HG02610 (cell line): ENCODE results near the gene WFDC12.

Experiments used
- ATAC-seq: cut with Tn5 transposase; IDR thresholded peaks from one replicate; pipeline ENCODE4 v1.9.1; 2021; ENCODE audit warnings: mild to moderate bottlenecking, moderate library complexity; ENCODE audit not compliant: unreplicated experiment

WFDC12 gene

DNA sequence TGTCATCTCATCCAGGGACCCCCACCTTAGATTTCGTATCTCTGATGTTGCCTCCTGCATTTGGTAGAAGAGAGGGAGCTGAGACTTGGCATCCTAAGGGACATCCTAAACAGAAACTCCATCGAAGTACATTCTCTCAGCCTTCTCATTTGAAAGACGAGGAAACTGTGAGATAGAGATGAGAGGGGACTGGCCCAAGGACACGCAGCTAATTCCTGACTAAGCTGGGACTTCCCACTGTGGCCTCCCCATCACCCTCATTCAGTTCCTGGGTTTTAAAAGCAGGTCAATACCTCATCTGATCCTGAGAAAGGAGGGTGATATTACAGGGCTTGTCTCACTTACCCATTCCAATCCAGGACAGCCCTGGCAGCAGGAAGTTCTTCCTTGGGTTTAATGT, 8.4 kb downstream of the WFDC12 start:
- no peak for ATAC-seq

DNA sequence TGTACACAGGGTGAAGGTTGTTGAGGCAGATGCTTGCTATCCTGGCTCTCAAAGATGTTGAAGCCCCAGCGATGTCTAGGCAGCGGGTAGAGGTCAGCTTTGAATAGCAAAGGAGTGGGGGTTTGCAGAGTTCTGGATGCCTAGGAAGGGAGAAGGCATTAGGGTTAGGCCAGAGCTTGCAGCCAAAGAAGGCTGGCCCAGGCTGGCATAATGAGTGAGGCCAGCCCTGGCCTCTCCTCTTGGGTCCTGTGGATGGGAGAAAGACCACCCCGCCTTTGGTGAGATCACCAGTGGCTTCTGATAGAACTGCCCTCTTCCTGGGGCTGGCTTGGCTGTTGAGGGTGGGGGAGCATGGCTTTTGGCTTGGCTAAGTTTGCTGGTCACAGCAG, 8.9 kb downstream of the WFDC12 start:
- ATAC-seq: no peak

DNA sequence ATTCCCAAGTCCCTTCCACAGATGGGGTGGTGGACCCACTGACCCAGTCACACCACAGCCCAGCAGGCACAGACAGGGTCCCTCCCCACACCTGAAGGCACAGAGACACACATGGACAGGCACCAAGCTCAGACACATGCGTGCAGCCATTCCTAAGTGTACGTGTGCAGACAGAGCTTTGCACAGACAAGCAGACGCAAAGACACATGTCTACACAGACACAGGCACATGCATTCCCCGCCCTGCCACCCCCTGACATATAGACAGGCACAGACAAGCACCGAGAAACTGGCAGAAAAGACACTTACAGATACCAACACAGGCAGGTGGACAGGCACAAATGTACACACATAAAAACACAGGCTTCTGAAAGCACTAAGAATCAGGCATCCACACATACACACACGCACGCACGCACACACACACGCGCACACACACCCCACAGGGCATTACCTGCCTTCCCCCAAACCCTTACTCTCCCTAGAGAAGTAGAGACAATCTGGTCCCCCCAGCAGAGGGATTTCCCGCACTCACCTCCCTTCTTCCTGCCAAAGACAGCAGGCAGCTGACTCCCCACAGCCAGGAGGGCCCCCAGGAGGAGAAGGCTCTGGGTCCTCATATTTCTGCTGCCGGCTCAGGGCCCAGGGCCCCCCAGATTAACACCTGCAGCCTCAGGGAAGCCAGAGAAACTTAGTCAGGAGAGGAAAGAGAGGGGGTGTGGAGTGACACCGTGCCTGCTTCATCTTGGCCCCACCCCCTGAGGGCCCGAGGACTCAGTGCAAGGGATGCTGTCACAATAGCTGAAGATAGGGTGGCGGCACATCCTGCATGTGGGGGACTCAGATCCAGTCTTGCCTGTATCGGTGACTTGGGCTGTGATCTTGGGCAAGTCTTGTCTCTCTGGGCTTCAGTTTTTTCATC, 9.5 kb downstream of the WFDC12 start, which contains the start of gene WFDC5:
Gene WFDC5 (minus strand): TSS at position 710 of the 921 bp plus-strand sequence. CDS start 91 bp downstream, at position 619.
- ATAC-seq: no peak

DNA sequence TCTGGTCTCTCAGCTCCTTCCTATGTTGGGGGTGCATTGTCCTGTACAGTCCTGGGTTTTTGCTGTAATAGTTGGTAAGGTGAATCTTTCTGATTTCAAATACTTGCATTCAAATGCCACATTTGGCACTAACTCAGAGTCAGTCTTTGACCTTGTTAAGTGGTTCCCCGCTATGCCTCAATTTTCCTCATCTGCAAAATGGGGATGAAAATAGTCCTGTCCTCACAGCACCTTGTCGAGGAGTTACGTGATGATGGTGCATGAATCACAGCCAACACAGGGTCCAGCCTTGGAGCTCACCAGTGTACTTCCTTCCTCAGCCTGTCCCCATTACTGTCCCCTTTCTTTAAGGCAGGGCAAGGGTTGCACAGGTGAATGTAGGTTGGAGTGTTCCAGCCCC, 10.4 kb downstream of the WFDC12 start:
- no peak for ATAC-seq

GRCh38 chr20:45112754-45113153, 11.5 kb downstream of the WFDC12 start:
- ATAC-seq: no peak

- no peak for ATAC-seq
Observed at GRCh38 chr20:45111799-45112471, 12.3 kb downstream of the WFDC12 start.

- ATAC-seq: no peak
Observed at GRCh38 chr20:45111285-45111684, 13.0 kb downstream of the WFDC12 start.

DNA sequence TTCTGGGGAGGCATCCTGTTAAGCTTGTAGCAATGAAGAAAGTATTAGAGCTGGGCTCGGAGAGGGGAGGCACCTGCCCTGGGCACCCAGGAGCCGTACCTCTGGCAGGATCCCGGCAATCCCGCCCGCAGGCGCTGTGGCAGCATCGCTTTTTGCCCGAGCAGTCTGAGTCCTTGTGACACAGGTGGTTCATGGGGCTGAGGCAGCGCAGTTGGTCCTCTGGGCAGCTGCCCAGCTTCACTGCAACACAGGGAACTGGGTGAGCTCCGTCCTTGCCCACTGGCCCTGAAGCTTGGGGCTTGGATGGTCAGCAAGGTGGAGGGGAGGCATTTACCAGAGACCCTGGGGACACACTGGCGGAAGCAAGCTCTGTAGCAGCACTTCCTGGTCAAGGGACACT, 14.0 kb downstream of the WFDC12 start:
- no peak for ATAC-seq

GRCh38 chr20:45109634-45110033, 14.6 kb downstream of the WFDC12 start:
- ATAC-seq: no peak

DNA sequence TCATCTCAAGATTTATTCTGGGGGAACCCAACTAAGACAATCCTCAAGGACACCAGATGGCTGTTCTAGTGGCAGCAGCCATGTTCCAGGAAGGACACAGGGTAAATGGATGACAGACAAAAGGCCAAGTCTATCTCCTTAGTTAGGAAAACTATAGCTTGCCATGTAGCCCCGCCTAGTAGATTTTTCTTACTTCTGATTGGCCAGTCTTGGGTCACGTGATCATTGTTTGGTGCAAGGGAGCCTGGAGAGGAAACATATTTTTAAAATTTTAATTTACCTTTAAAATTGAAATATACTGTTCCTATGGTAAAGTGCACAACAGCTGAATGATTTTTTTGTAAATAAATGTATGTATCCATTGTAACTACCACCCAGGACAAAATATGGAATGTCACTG, 18.9 kb downstream of the WFDC12 start:
- ATAC-seq: no peak

GRCh38 chr20:45104786-45105185, 19.5 kb downstream of the WFDC12 start:
- ATAC-seq: no peak

GRCh38 chr20:45103072-45103471, 21.2 kb downstream of the WFDC12 start:
- no peak for ATAC-seq

DNA sequence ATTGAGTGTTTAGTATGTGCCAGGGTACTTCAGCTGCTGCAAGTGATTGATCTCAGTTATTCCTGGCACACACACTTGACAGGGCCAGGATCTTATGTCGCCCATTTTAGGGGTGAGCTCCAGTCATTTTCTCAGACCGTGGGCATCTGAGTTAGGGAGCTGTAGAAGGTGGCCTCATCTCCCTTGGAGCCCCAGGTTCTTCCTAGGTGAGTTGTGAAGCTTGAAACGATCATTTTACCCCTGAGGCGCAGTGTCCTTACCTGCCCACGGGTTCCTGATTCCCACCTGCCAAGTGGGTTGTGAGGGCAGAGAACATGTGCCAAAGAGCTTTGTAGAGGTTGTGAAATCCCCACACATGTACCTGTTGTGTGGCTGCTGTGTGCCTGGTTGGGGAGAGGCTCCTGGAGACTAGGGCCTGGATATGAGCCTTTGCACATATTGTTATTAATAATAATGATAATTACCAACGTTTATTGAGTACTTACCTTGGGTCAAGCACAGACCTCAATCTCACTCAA, 22.9 kb downstream of the WFDC12 start:
- no peak for ATAC-seq

GRCh38 chr20:45100563-45101245, 23.6 kb downstream of the WFDC12 start, which contains the start of gene KCNS1:
Gene KCNS1, minus strand, starts transcription at chr20:45101127. Its CDS starts 1,891 bp downstream, at chr20:45099236.
- ATAC-seq: no peak

DNA sequence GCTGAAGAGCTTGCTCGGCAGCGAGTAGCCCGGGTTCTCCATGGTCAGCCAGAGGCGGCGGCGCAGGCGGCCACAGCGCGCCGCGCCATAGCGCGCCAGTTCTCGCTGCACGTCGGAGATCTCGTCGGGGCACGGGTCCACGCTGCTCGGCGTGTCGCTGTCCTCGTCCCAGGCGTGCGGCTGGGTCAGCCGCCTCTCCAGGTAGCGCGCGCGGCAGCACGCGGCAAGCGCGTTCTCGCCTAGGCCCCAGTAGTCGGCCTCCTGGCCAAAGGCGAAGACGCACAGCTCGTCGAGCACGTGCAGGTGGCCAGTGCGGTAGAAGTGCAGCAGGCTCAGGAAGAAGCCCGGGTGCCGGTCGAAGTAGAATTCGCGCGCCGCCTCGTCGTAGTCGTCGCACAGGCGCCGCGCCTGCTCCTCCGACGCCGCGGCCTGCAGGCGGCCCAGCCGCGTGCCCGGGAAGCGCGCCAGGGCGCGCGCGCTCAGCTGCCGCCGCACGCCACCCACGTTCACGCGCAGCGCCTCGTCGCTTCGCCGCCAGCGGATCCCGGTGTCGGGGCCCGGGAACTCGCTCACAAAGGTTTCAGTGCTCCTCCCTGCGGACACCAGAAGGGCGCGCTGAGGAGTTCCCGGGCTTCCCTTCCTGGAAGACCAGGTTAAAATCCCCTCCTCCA, 26.0 kb downstream of the WFDC12 start:
- ATAC-seq: no peak

GRCh38 chr20:45097485-45098102, 26.7 kb downstream of the WFDC12 start:
- ATAC-seq: no peak

DNA sequence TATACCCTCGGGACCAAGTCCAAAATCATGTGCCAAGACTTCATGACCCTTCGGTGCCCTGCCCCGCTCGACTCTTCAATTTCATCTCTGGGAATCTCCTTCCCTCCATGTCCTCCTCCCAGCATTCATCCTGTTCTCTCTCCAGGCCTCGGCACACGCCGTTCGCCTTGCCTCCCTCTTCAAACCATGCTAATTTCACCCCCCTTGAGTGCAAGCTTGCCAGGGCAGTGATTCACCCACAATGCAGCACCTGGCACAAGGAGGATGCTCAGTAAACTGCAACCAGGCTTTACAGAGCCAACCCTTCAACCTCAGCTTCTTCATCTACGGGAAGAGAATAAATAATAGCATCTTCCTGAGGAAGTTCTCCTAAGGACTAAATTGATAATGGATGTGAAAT, 27.5 kb downstream of the WFDC12 start:
- no peak for ATAC-seq

GRCh38 chr20:45095805-45096238, 28.4 kb downstream of the WFDC12 start:
- ATAC-seq: no peak

DNA sequence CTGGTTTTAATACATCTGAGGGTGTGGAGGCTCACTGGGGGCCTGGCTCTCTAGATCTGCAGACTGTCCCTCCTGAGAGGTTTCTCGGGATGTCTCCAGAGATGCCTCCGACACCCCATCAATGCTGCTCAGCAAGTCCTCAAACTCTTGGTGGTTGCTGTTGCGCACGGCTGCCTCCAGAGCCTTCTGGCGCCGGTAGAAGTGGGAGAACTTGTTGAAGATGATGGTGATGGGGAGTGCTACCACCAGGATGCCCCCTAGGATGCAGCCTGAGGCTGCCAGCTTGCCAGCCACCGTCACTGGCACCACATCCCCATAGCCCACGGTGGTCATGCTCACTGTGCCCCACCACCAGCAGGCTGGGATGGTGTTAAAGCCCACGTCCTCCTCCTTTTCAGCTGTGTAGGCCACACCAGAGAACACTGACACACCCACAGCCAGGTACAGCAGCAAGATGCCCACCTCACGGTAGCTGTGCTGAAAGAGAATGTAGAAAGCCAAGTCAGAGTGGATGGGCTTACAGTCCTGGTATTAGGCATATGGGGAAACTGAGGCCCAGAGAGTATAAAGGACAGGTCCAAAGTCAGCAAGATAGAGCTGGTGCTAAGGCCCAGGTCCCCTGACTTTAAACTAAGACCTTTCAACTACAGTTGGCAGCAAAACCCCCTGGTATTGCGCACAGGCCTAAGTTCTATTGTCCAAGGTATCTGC, 29.2 kb downstream of the WFDC12 start:
- no peak for ATAC-seq

GRCh38 chr20:45094201-45094600, 30.1 kb downstream of the WFDC12 start:
- no peak for ATAC-seq
